GM12801 (cell line): ENCODE data around the gene SBF1.

Source experiments
- TF ChIP-seq, protein P1 (sequence below): IDR thresholded peaks from one replicate; pipeline ENCODE4 v1.5.1; 2011; ENCODE audit warnings: control low read depth; ENCODE audit not compliant: insufficient read length; ENCODE audit errors: extremely low read depth

The SBF1 gene

GRCh38 chr22:50521710-50522109, 46.9 kb upstream of the SBF1 start:
- TF ChIP-seq, protein P1, sequence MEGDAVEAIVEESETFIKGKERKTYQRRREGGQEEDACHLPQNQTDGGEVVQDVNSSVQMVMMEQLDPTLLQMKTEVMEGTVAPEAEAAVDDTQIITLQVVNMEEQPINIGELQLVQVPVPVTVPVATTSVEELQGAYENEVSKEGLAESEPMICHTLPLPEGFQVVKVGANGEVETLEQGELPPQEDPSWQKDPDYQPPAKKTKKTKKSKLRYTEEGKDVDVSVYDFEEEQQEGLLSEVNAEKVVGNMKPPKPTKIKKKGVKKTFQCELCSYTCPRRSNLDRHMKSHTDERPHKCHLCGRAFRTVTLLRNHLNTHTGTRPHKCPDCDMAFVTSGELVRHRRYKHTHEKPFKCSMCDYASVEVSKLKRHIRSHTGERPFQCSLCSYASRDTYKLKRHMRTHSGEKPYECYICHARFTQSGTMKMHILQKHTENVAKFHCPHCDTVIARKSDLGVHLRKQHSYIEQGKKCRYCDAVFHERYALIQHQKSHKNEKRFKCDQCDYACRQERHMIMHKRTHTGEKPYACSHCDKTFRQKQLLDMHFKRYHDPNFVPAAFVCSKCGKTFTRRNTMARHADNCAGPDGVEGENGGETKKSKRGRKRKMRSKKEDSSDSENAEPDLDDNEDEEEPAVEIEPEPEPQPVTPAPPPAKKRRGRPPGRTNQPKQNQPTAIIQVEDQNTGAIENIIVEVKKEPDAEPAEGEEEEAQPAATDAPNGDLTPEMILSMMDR, result no peak

GRCh38 chr22:50520826-50521453, 46.1 kb upstream of the SBF1 start:
- TF ChIP-seq, protein P1, result no peak

DNA sequence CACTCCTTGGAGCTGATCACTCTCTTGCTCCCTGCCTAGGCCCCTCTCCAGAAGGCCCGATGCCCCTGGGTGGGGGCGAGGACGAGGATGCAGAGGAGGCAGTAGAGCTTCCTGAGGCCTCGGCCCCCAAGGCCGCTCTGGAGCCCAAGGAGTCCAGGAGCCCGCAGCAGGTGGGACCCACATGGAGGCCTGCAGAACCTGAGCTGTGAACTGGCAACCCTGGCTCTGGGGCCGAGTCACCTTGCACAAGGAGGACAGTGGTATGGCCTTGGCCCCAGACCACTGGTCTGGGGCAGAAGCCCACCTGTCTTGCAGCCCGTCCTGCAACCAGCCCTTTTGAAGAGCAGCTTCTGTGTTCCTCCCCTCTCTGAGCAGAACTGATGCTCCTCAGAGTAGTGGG, 44.3 kb upstream of the SBF1 start:
- TF ChIP-seq, protein P1, result no peak

- TF ChIP-seq, protein P1, result no peak
These were observed 43.8 kb upstream of the SBF1 start for GRCh38 chr22:50518606-50519005.

DNA sequence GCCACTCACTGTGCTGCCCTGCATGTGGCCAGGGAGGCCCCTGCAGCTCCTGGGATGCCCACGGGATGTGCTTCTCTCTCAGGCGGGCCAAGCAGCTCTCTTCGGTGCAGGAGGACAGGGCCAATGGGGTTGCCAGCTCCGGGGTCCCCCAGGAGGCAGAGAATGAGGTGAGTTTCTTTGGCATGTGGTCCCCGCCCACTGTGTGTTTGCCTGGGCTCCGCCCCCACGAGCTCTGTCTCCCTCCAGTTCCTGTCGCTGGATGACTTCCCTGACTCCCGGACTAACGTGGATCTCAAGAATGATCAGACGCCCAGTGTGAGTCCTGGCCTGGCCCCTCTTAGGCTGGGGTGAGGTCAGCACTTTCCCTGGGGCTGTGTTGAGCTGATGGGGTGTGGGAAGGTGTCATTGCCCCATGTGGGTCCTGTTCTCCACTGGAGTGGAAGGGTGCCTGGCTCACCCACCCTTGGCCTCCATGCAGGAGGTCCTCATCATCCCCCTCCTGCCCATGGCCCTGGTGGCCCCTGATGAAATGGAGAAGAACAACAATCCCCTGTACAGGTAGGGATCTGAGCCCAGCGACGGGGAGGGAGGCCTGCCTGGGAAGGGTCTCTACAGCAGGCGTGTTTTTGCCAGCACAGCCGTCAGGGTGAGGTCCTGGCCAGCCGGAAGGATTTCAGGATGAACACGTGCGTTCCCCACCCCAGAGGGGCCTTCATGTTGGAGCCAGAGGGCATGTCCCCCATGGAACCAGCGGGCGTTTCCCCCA, 42.8 kb upstream of the SBF1 start:
- TF ChIP-seq, protein P1, result no peak

- TF ChIP-seq, protein P1, result no peak
These were observed 42.1 kb upstream of the SBF1 start for GRCh38 chr22:50516891-50517290.

- TF ChIP-seq, protein P1, result no peak
These were observed 41.2 kb upstream of the SBF1 start for GRCh38 chr22:50516068-50516467.
